GM18505 (cell line): Measurements from ENCODE around the gene UAP1.

Experiments used
- ATAC-seq: cut with Tn5 transposase; IDR thresholded peaks from one replicate; pipeline ENCODE4 v1.9.1; 2021; ENCODE audit not compliant: unreplicated experiment
- POLR2A ChIP-seq: IDR thresholded peaks from 4 replicates; pipeline ENCODE4 v1.6.1; 2011; ENCODE audit warnings: borderline replicate concordance; ENCODE audit not compliant: insufficient read depth, insufficient read length; ENCODE audit errors: extremely low read depth

UAP1 gene

DNA sequence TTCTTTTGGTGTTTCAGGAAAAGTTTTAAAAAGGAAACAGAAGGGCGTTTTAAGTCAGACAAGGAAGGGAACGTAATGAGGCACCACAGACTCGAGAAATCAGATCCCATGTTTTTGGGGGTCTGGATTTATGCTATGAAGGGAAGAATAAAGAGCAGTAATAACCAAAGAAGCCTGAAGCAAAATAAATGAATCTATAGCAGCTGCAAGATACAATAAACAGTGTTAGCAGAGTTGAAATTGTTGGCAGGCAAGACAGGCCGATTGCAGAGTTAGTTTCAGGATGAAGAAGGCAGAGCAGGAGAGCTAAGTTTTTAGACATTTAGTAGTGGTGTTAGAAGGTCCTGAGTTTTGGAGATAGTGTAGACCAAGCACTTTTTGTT lies 71.2 kb downstream of the UAP1 start:
- ATAC-seq = no peak
- TF ChIP-seq POLR2A = no peak

DNA sequence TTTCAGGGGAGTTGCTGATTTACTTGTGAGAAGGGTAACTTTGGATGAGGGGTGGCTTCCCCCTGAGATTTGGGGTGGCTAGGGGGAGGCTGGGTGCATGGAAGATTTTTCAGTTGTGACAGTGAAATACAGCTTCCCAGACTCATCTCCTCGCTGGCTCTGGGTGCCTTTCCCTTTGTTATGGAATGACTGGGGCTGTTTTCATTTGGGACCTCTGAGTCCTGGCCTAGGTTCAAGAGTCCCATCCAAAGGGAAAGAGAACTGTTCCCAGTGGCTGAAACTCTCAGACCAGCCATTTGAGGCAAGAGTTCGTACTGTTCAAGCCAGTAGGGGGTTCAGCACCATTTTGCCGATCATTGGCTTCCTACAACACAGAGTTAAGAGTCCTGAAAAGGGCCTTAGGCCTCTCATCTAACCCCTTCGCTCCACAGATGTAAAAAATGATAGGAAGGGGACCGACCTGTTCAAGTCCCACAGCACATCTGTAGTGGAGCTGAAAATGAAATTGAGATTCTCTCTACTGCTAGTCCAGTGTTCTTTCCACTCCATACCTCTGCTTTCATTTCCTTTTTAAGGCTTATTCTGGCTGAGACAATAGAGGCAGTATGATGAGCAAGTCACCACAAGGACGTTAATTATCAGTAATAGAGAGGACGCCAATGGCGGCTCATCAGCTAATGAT lies 71.7 kb downstream of the UAP1 start:
- no peak for TF ChIP-seq POLR2A
- ATAC-seq = no peak

DNA sequence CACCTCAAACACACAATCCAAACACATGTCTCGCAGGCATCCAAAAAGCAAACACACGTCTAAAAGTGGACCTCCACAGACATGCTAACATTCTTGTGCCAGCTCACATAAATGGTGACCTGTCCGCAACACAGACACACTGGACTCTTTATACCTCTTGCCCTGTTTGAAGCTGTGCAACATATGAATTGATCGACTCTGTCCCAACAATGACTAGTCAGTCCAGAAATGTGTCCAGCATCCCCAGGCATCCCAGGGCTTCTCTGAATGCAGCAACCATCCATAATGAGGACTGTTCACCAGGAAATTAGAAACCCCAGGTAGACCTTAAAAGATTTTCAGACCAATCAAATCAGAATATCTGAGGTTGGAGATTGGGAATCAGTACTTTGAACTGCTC lies 73.9 kb downstream of the UAP1 start:
- ATAC-seq = no peak
- TF ChIP-seq POLR2A = no peak

DNA sequence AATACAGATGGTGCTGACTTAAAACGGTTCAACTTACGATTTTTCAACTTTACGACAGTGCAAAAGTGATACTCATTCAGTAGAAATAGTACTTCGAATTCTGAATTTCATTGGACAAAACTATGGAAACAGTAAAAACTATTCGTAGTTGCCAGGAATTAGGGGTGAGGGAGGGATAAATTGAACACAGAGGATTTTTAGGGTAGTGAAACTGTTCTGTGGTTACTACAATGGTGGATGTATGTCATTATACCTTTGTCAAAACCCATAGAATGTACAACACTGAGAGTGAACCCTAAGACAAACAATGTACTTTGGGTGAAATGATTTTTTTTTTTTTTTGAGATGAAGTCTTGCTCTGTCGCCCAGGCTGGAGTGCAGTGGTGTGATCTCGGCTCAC lies 78.2 kb downstream of the UAP1 start:
- no peak for TF ChIP-seq POLR2A
- ATAC-seq = no peak

DNA sequence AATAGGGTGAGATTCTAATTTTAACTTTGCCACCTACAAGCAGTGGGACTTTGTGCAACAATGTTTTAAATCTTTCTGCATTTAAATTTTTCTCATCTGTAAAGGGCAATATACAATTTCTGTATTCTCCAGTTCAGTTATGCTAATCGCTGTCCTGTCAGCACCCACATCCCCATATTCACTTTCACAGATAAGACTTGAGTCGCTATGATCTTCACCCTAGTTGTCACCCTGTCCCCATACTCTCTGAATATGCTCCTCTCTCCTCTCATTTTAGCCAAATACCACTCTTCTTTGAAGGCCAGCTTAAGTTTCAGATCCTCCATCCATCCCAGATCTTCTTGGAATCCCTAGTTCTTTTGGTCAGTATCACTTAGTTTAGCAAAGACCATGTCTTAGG lies 79.6 kb downstream of the UAP1 start:
- TF ChIP-seq POLR2A = no peak
- ATAC-seq = no peak

DNA sequence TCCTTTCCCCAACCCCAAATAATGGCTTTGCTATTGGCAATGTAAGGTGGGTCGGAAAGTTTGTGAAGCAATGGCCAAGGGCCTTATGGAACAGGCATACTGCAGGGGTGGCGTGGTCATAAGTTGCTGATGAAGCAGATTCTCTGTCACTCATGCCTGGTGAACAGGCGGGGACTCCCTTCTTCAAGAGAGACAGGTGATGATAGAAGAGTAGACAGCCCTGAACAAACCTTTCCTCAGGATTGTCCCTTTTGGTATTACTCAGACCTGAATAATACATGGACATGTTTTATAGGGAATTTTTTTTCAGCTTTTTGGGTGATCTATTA lies 83.4 kb downstream of the UAP1 start:
- no peak for ATAC-seq

DNA sequence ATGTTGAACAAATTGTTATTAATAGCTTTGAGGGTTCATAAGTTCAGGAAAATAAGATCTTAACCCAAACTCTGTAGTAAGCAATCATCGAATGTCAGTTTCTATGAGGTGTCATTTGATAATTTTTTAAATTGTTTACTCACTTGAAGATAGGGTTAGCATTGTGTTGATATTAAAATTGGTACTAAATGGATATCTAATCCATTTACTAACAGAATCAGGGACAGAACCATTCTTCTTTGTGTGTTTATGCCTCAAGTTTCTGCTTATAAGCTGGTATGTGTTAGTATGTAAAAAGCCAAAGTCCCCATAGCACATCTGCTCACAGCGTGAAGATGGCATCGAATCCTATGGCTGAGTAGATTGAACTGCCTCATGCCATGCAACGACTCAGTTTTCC lies 84.1 kb downstream of the UAP1 start:
- no peak for TF ChIP-seq POLR2A
- ATAC-seq = no peak

More for the DNA sequence above, 83.4 kb downstream of the UAP1 start:
- no peak for TF ChIP-seq POLR2A

DNA sequence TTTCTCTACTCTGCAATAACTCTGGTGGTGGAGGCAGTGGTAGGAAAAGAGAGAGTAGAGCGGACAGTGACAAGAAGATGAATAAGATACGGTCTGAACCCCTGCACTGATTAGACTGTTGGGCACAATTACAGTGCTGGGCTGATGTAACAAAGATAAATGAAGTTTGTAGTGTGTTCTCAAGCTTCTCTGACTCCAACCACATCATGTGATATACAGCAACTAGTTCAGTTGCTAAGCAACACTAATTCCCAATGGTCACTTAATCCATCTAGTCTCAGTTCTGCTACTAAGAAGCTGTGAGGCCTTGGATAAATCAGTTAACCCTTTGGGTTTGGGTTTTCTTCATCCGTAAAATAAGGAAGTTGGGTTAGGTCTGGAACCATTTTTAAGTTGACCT lies 88.1 kb downstream of the UAP1 start:
- ATAC-seq = no peak
- TF ChIP-seq POLR2A = no peak
